ENCODE data around the gene UQCC2.

The UQCC2 gene

DNA sequence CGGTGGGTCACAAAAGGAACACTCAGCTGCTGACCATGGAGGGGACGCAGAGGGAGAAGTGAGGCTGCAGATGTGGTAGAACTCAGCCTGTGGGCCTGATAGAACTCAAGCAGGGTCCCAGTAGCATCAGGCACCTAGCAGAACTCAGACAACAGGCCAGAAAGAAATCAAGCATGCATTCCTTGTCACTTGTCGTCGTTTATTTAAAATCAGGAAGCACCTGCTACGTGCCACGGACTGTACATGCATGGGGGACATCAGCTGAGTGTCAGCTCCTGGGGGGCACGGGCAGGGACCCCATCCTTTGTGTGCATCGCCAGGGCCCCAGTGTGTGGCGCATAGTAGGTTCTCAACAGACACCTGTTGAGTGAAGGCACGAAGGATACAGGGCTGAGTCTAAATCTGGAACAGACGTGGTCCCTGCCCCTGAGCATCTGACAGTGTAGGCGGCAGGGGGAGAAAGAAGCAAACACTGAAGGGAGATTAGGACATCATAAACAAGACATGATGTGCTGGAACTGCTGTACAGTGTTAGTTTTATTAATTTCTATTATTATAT lies 32.5 kb downstream of the UQCC2 start:
- no peak overlapping the region for H3K9ac ChIP-seq (ENCODE audit: low read depth, low read length)
- H3K4me1 ChIP-seq (ENCODE audit: insufficient read depth, low read length): no peaks in the 10 kb centered on the region
- H3K36me3 ChIP-seq (ENCODE audit: insufficient read depth, low read length): peaks cover 11% of the 10 kb centered on the region
- no peaks in the 10 kb centered on the region for H3K9me3 ChIP-seq (ENCODE audit: control insufficient read depth, insufficient read depth, low read length)

DNA sequence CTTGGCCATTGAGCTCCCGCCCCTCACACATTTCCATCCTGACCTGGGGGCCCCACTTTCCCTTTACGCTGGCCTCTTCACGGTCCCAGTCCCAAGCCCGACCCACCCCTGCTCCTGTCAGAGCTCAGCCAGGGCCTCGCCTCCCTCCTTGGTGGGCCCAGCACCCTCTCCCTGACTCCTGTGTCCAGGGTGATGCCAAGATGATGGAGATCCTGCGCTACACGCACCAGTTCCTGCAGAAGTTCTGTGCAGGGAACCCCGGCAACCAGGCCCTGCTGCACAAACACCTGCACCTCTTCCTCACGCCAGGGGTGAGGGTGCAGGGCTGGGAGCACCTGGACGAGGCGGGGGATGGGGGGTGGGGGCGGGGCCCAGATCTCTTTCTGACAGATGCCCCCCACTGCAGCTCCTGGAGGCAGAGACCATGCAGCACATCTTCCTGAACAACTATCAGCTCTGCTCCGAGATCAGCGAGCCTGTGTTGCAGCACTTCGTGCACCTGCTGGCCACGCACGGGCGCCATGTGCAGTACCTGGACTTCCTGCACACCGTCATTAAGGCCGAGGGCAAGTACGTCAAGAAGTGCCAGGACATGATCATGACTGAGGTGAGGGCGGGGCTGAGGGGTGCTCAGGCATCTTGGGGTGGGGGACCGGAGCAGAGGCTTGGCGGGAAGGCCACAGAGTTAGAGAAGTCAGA lies 33.1 kb downstream of the UQCC2 start:
- Histone ChIP-seq H3K9ac (ENCODE audit: low read depth, low read length) (no peak overlapping the region), H3K9me3 (ENCODE audit: control insufficient read depth, insufficient read depth, low read length) (no peaks in the 10 kb centered on the region), H3K4me1 (ENCODE audit: insufficient read depth, low read length) (no peaks in the 10 kb centered on the region), H3K36me3 (ENCODE audit: insufficient read depth, low read length) (peaks cover 13% of the 10 kb centered on the region)

DNA sequence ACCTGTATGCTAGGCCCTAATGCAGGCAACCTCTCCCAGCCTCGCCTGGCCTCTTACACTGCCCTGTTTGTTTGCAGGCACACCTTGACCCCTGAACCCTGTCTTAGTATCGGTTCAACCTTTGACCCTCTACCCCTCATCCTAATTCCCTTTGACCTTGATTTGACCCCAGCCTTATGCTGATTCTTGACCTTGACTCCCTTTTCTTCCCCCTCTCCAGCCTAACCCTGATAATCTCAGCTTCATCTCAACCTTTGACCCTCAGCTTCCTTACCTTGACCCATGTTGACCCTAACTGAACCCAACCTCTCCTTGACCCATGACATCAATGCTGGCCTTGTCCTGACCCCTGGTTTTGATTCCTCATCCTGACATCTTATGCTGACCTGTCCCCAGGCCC lies 33.8 kb downstream of the UQCC2 start:
- no peak overlapping the region for H3K9ac ChIP-seq (ENCODE audit: low read depth, low read length)
- no peaks in the 10 kb centered on the region for H3K9me3 ChIP-seq (ENCODE audit: control insufficient read depth, insufficient read depth, low read length)
- H3K36me3 ChIP-seq (ENCODE audit: insufficient read depth, low read length): peaks cover 14% of the 10 kb centered on the region
- H3K4me1 ChIP-seq (ENCODE audit: insufficient read depth, low read length): no peaks in the 10 kb centered on the region

DNA sequence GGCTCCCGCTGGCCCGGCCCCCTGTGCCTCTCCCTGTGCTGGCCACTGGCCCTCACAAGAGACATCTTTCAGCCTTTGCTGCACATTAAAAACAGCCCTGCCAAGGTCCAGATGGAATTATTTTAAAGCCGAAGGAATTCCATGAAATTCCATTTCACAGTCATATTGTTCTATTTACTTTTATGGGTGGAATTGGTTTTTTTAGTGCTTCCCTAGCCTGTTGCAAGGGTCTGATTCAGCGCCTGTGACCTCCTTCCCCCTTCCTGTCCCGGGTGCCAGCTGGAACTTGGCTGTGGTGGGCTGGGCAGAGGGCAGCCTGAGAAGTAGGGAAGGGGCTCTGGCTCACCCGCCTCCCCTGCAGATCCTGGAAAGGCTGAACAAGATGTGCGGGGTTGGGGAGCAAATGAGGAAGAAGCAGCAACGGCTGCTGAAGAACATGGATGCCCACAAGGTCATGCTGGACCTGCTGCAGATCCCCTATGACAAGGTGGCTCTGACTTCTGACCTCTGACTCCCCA lies 34.3 kb downstream of the UQCC2 start:
- H3K9me3 ChIP-seq (ENCODE audit: control insufficient read depth, insufficient read depth, low read length): no peaks in the 10 kb centered on the region
- H3K9ac ChIP-seq (ENCODE audit: low read depth, low read length): no peak overlapping the region
- no peaks in the 10 kb centered on the region for H3K4me1 ChIP-seq (ENCODE audit: insufficient read depth, low read length)
- H3K36me3 ChIP-seq (ENCODE audit: insufficient read depth, low read length): peaks cover 14% of the 10 kb centered on the region

DNA sequence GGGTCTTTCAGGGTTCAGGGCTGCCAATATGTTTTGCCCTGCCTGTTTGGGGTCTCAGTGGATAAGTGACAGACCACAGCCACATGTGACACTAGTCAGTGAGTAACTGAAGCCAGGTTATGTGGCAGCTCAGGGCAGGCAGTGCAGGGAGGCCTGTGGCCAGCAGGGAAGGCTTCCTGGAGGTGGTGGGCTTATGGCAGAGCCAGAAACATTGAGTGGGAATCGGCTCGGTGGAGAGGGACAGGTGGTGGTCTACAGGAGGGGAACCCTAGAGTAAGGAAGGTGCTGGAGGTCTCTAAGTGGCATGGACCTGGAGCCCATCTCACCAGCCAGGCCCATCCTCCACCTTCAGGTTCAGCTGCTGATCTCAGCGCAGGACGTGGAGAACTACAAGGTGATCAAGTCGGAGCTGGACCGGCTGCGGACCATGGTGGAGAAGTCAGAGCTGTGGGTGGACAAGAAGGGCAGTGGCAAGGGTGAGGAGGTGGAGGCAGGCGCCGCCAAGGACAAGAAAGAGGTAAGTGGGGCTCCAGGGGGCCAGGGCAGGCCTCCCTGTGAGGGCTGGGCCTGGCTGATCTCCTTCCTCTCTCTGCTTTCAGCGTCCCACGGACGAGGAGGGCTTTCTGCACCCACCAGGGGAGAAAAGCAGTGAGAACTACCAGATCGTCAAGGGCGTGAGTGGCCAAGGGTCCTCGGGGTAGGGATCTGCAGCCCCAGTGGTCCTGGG lies 34.9 kb downstream of the UQCC2 start:
- Histone ChIP-seq H3K9ac (ENCODE audit: low read depth, low read length) (no peak overlapping the region), H3K9me3 (ENCODE audit: control insufficient read depth, insufficient read depth, low read length) (no peaks in the 10 kb centered on the region), H3K4me1 (ENCODE audit: insufficient read depth, low read length) (no peaks in the 10 kb centered on the region), H3K36me3 (ENCODE audit: insufficient read depth, low read length) (peaks cover 14% of the 10 kb centered on the region)

DNA sequence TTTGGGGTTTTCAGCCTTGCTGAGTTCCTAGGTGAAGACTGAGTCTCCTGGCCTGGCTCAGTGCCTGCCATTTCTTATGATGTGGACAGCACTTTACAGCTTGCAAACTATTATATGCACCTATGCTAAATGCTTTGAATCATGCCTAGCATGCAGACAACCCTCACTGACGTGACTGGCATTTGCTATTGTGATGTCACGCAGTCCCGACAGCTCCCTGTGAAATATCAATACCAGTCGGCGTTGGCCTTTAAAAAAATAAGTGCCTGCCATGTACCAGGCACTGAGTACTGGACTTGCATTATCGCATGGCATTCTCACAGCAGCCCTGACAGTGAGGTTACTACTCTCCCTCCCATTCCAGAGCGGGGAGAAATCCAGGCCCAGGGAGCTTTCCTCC lies 35.5 kb downstream of the UQCC2 start:
- no peak overlapping the region for H3K9ac ChIP-seq (ENCODE audit: low read depth, low read length)
- peaks cover 12% of the 10 kb centered on the region for H3K36me3 ChIP-seq (ENCODE audit: insufficient read depth, low read length)
- H3K4me1 ChIP-seq (ENCODE audit: insufficient read depth, low read length): no peaks in the 10 kb centered on the region
- H3K9me3 ChIP-seq (ENCODE audit: control insufficient read depth, insufficient read depth, low read length): no peaks in the 10 kb centered on the region

DNA sequence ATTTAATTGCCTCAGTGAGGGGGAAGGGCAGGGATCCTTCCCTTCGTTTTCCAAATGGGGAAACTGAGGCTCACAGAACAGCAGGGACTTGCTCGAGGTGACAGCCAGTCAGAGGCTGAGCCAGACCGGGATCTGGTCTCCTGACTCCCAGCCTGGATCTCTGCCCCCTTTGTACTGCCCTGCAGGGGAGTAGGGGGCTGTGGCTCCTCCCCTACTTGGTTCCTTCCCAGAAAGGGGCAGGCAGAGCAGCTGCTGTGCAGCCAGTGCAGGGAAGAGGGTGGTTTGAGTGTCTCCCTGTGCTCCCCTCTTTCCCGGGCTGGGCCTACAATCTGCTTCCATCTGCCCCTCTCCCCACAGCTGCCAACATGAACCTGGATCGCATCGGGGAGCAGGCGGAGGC lies 37.6 kb downstream of the UQCC2 start:
- H3K36me3 ChIP-seq (ENCODE audit: insufficient read depth, low read length): peaks cover 7% of the 10 kb centered on the region
- no peak overlapping the region for H3K9ac ChIP-seq (ENCODE audit: low read depth, low read length)
- no peaks in the 10 kb centered on the region for H3K9me3 ChIP-seq (ENCODE audit: control insufficient read depth, insufficient read depth, low read length)
- H3K4me1 ChIP-seq (ENCODE audit: insufficient read depth, low read length): no peaks in the 10 kb centered on the region

DNA sequence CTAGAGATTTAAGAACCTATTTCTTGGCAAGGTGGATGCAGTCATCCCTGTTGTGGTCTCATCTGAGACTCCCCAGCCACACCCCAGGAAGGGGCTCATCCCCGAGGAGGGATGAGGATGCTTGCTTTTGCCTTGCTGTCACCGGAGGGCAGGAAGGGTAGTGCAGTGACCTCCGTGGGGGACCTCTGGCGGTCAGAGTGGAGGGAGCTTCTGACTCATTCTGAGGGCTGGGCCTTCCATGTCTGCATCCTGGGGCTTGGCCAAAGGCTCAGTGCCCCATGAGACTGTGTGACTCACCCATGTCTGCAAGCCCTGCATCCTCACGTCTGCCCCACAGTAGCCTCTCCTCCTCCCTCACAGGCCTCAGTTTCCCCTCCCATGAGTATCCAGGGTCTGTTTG lies 38.7 kb downstream of the UQCC2 start:
- Histone ChIP-seq H3K36me3 (ENCODE audit: insufficient read depth, low read length) (peaks cover 4% of the 10 kb centered on the region), H3K9ac (ENCODE audit: low read depth, low read length) (no peak overlapping the region), H3K4me1 (ENCODE audit: insufficient read depth, low read length) (no peaks in the 10 kb centered on the region), H3K9me3 (ENCODE audit: control insufficient read depth, insufficient read depth, low read length) (no peaks in the 10 kb centered on the region)

DNA sequence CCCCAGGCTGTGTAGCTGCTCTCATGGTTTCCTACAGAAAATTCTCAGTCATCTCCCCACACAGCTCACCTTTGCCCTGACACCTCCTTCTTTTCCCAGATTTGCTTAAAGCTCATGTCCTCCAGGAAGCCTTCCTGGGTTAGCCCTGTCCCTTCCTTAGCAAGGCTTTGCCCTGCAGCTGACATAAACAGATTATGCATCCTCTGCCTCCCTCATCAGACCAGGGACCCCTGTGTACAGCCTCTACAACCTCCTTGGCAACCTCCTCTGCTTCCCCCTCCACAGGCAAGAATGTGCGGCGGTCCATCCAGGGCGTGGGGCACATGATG lies 39.8 kb downstream of the UQCC2 start:
- Histone ChIP-seq H3K9me3 (ENCODE audit: control insufficient read depth, insufficient read depth, low read length) (no peaks in the 10 kb centered on the region), H3K9ac (ENCODE audit: low read depth, low read length) (no peak overlapping the region), H3K36me3 (ENCODE audit: insufficient read depth, low read length) (peaks cover 3% of the 10 kb centered on the region; the same call in 1 of the 2 replicates), H3K4me1 (ENCODE audit: insufficient read depth, low read length) (no peaks in the 10 kb centered on the region)

DNA sequence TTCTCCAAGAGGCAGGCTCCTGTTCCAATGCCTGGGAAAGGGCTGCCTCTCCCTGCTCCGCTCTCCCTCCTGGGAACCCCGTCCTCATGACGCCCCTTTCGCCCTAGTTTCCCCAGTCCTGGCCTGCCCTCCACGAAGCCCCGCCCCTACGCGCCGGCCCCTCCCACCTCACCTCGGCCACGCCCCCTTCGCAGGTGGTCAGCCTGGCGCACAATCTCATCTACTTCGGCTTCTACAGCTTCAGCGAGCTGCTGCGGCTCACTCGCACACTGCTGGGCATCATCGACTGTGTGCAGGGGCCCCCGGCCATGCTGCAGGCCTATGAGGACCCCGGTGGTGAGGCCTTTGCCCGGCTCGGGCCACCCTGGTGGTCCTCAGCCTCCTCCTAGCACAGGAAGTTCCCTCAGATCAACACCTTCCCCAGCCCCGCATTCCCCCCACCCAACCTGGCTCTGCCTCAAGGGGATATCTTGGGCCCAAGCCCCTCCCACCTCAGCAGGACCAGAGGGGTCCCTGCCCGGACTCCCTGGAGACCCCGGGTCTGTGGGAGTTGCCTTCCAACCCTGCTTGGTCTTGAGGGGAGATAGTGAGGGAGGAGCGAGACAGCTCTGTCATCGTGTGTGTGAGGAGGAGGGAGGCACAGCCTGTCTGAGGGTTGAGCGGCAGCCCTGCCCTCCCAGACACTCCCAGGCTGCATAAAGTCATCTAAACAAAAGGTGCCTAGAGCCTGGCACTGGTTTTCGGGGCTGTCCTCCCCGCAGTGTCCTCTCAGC lies 40.3 kb downstream of the UQCC2 start:
- Histone ChIP-seq H3K36me3 (ENCODE audit: insufficient read depth, low read length) (peaks cover 3% of the 10 kb centered on the region; the same call in 1 of the 2 replicates), H3K9me3 (ENCODE audit: control insufficient read depth, insufficient read depth, low read length) (no peaks in the 10 kb centered on the region), H3K9ac (ENCODE audit: low read depth, low read length) (no peak overlapping the region), H3K4me1 (ENCODE audit: insufficient read depth, low read length) (no peaks in the 10 kb centered on the region)

DNA sequence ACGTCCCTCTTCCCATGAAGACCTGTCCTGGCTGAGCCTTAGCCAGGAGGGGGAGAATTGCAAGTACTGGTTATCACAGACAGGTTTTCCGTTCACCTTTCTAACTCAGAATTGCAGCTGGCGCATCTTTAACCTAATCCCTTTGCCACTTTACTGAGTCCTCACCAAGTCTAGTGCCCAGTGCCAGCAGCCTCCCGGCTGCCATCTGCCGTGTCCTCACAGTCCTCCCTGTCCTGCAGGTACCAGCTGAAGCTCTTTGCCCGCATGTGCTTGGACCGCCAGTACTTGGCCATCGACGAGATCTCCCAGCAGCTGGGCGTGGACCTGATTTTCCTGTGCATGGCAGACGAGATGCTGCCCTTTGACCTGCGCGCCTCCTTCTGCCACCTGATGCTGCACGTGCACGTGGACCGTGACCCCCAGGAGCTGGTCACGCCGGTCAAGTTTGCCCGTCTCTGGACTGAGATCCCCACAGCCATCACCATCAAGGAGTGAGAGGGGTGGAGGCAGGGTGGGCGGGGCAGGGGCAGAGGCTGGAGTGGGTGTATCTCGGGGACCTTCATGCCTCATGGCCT lies 41.3 kb downstream of the UQCC2 start:
- Histone ChIP-seq H3K9ac (ENCODE audit: low read depth, low read length) (no peak overlapping the region), H3K4me1 (ENCODE audit: insufficient read depth, low read length) (no peaks in the 10 kb centered on the region), H3K36me3 (ENCODE audit: insufficient read depth, low read length) (peaks cover 3% of the 10 kb centered on the region; the same call in 1 of the 2 replicates), H3K9me3 (ENCODE audit: control insufficient read depth, insufficient read depth, low read length) (no peaks in the 10 kb centered on the region)

DNA sequence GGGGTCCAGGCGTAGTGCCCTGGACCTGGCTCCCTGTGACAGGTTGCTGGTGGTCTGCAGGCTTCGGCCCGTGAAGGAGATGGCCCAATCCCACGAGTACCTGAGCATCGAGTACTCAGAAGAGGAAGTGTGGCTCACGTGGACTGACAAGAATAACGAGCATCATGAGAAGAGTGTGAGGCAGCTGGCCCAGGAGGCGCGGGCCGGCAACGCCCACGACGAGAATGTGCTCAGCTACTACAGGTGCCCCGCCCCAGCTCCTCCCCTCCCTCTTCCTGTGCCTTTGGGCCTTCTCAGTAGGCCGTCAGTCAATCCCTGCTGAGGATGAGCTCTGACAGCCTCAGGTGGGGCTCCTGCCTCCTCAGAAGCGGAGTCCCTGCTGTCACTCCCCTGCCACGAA lies 42.6 kb downstream of the UQCC2 start:
- no peak overlapping the region for H3K9ac ChIP-seq (ENCODE audit: low read depth, low read length)
- H3K36me3 ChIP-seq (ENCODE audit: insufficient read depth, low read length): peaks cover 3% of the 10 kb centered on the region; the same call in 1 of the 2 replicates
- H3K9me3 ChIP-seq (ENCODE audit: control insufficient read depth, insufficient read depth, low read length): no peaks in the 10 kb centered on the region
- H3K4me1 ChIP-seq (ENCODE audit: insufficient read depth, low read length): no peaks in the 10 kb centered on the region

DNA sequence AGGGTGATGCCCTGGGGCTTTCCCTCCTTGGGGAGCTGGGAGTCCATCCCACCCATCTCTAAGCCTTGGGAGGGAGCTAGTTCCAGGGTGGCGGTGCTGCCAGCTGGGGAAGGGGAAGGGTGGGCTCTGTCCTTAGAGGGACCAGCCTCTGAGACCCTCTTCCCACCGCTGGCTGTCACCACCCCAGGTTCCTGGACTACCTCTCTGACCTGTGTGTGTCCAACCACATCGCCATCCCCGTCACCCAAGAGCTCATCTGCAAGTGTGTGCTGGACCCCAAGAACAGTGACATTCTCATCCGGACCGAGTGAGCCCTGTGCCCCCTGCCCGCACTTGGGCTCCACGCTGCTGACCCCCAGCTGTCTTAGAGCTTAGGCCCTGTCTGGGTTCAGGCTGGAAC lies 43.2 kb downstream of the UQCC2 start:
- Histone ChIP-seq H3K9ac (ENCODE audit: low read depth, low read length) (no peak overlapping the region), H3K9me3 (ENCODE audit: control insufficient read depth, insufficient read depth, low read length) (no peaks in the 10 kb centered on the region), H3K4me1 (ENCODE audit: insufficient read depth, low read length) (no peaks in the 10 kb centered on the region), H3K36me3 (ENCODE audit: insufficient read depth, low read length) (peaks cover under 1% of the 10 kb centered on the region; the same call in 1 of the 2 replicates)

DNA sequence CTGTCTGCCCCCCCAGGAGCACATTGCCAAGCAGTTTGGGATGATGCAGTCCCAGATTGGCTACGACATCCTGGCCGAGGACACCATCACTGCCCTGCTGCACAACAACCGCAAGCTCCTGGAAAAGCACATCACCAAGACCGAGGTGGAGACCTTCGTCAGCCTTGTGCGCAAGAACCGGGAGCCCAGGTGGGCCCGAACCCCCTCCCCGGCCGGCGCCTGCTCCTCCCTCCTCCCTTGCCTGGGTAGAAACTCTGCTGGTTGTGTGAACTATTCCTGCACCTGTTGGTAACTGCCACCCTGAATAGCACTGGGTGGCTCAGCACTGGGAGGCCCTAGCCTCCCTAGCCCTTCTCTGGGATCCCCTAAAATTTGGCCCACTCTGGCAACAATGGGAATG lies 43.7 kb downstream of the UQCC2 start:
- Histone ChIP-seq H3K9me3 (ENCODE audit: control insufficient read depth, insufficient read depth, low read length) (no peaks in the 10 kb centered on the region), H3K36me3 (ENCODE audit: insufficient read depth, low read length) (no peaks in the 10 kb centered on the region; the same call in 1 of the 2 replicates), H3K9ac (ENCODE audit: low read depth, low read length) (no peak overlapping the region), H3K4me1 (ENCODE audit: insufficient read depth, low read length) (no peaks in the 10 kb centered on the region)
